Uterus (tissue), 2 donors: Measurements from ENCODE around the gene TOGARAM1.

Source experiments
- CTCF ChIP-seq, 4 experiments: fragments of 200-600 bp in 2 of 4; fragments of 450-650 bp in 2 of 4; sonication (generic) in 2 of 4; IDR thresholded peaks; one replicate each; pipeline ENCODE4 v1.5.1; 2016 to 2019; ENCODE audit warnings: antibody characterized with exemption in 4 of 4, mild to moderate bottlenecking in 2 of 4, moderate library complexity in 1 of 4
- POLR2A ChIP-seq, 2 donors: fragments of 450-650 bp; IDR thresholded peaks; one replicate each; pipeline ENCODE4 v1.6.1; 2016; ENCODE audit warnings: antibody characterized with exemption in 2 of 2, mild to moderate bottlenecking in 1 of 2, moderate library complexity in 1 of 2

- TF ChIP-seq POLR2A (IDR thresholded peaks at IDR 0.05) (no peak), CTCF (IDR thresholded peaks at IDR 0.05) (no peak)
Observed at GRCh38 chr14:45038256-45038655, 76.3 kb downstream of the TOGARAM1 start.
